GM12878 (cell line): ENCODE data around the gene CIAO1. TPM values are rescaled to one million over a fixed set of nuclear protein-coding genes. Genes with fewer than 3 reads are reported as not detected.

Experiments used
- ATAC-seq: fragments of 200-7000 bp; cut with Tn5 transposase; 3 replicates; pipeline ENCODE4 v1.9.1; 2020; ENCODE audit warnings: mild to moderate bottlenecking, moderate library complexity
- BruUV-seq: library from RNA; stranded (reverse); fragments of 400-500 nt; replicated peaks from 2 replicates; lab custom pipeline; 2021; lab: Mats Ljungman, UMichigan
- CTCF ChIA-PET: fragments of 300-600 bp; sonication (Branson Sonifier 250); formaldehyde crosslinking; extraction: SDS; loops from one replicate; lab custom pipeline; 2021; ENCODE audit warnings: inconsistent platforms; lab: Yijun Ruan, JAX
- POLR2A ChIA-PET: fragments of 350-600 bp; formaldehyde crosslinking; extraction: SDS; loops from one replicate; lab custom pipeline; 2021; ENCODE audit warnings: inconsistent platforms; lab: Charles Lee
- RAD21 ChIA-PET: fragments of 300-600 bp; sonication (Branson Sonifier 250); formaldehyde crosslinking; loops from one replicate; lab custom pipeline; 2023; ENCODE audit warnings: antibody characterized with exemption; ENCODE audit not compliant: unreplicated experiment; lab: Charles Lee
- SMC1A ChIA-PET: fragments of 300-600 bp; sonication (Branson Sonifier 250); formaldehyde crosslinking; loops from one replicate; lab custom pipeline; 2023; ENCODE audit not compliant: unreplicated experiment, uncharacterized antibody; lab: Charles Lee
- DNase-seq: peaks from one replicate; pipeline ENCODE4 v3.0.0-alpha.2; 2011; ENCODE audit warnings: low read depth, low spot score
- FAIRE-seq: peaks from 3 replicates; lab custom pipeline; 2011; peaks lifted over from hg19 to GRCh38; lab: Jason Lieb, UNC
- H2AFZ ChIP-seq: 2 replicates; pipeline ENCODE4 v1.6.0; 2011; ENCODE audit warnings: low read depth, low read length, control low read depth; ENCODE audit not compliant: control insufficient read depth
- H3K27ac ChIP-seq: 2 replicates; pipeline ENCODE4 v1.5.1; 2011; ENCODE audit warnings: control low read depth; ENCODE audit not compliant: control insufficient read depth, insufficient read depth
- H3K27me3 ChIP-seq, 2 experiments: replicated peaks in 1 of 2; 2 replicates each; pipeline versions ENCODE4 v1.6.0 to v1.6.1; 2011; ENCODE audit warnings: low read length in 1 of 2; ENCODE audit not compliant: control insufficient read depth in 2 of 2, insufficient read depth in 2 of 2
- H3K36me3 ChIP-seq, 2 experiments: 2 replicates each; pipeline ENCODE4 v1.5.1; 2011; ENCODE audit warnings: low read length in 1 of 2; ENCODE audit not compliant: control insufficient read depth in 2 of 2, insufficient read depth in 2 of 2
- H3K4me1 ChIP-seq: 2 replicates; pipeline ENCODE4 v1.6.1; 2011; ENCODE audit warnings: mild to moderate bottlenecking, low read length, moderate library complexity, mixed read lengths; ENCODE audit not compliant: control insufficient read depth, insufficient read depth
- H3K4me2 ChIP-seq: 2 replicates; pipeline ENCODE4 v1.6.0; 2011; ENCODE audit warnings: control low read depth; ENCODE audit not compliant: control insufficient read depth, insufficient read depth
- H3K4me3 ChIP-seq: fragments of 200-600 bp; sonication (generic); 2 replicates; pipeline ENCODE4 v1.5.1; 2016
- H3K79me2 ChIP-seq: 2 replicates; pipeline ENCODE4 v1.6.0; 2011; ENCODE audit warnings: low read length; ENCODE audit not compliant: control insufficient read depth, insufficient read depth
- H3K9ac ChIP-seq: 2 replicates; pipeline ENCODE4 v1.8.0; 2011; ENCODE audit warnings: low read length, control low read depth, mixed read lengths; ENCODE audit not compliant: control insufficient read depth, insufficient read depth
- H3K9me3 ChIP-seq: replicated peaks from 3 replicates; pipeline ENCODE4 v1.5.1; 2011; ENCODE audit warnings: mild to moderate bottlenecking, low read length; ENCODE audit not compliant: control insufficient read depth, insufficient read depth
- H4K20me1 ChIP-seq: 2 replicates; pipeline ENCODE4 v1.6.0; 2011; ENCODE audit not compliant: control insufficient read depth, insufficient read depth
- BCL11A ChIP-seq: IDR thresholded peaks from 2 replicates; pipeline ENCODE4 v1.6.1; 2011; ENCODE audit warnings: low read depth, low read length
- CHD4 ChIP-seq: fragments of 200-600 bp; sonication (generic); IDR thresholded peaks from 2 replicates; pipeline ENCODE4 v1.6.1; 2016; ENCODE audit warnings: mild to moderate bottlenecking
- FOXM1 ChIP-seq: IDR thresholded peaks from 2 replicates; pipeline ENCODE4 v1.6.1; 2012; ENCODE audit warnings: low read depth, mild to moderate bottlenecking, inconsistent platforms, low read length, moderate library complexity
- HDAC2 ChIP-seq: fragments of 200-600 bp; sonication (generic); IDR thresholded peaks from 2 replicates; pipeline ENCODE4 v1.6.1; 2017
- IRF4 ChIP-seq: IDR thresholded peaks from 2 replicates; pipeline ENCODE4 v1.6.1; 2011; ENCODE audit warnings: low read depth, low read length
- MTA2 ChIP-seq: fragments of 450-650 bp; IDR thresholded peaks from 2 replicates; pipeline ENCODE4 v1.6.1; 2016; ENCODE audit warnings: low read depth, mild to moderate bottlenecking, moderate library complexity
- MYB ChIP-seq: fragments of 150-350 bp; IDR thresholded peaks from 2 replicates; pipeline ENCODE4 v1.6.1; 2014; ENCODE audit warnings: mild to moderate bottlenecking, low read depth, low read length, borderline replicate concordance
- PAX8 ChIP-seq: fragments of 450-650 bp; IDR thresholded peaks from 2 replicates; pipeline ENCODE4 v1.6.1; 2017; ENCODE audit warnings: mild to moderate bottlenecking, moderate library complexity
- POU2F2 ChIP-seq: IDR thresholded peaks from 3 replicates; pipeline ENCODE4 v1.6.1; 2011; ENCODE audit warnings: low read depth, mild to moderate bottlenecking, low read length, borderline replicate concordance
- SKIL ChIP-seq: fragments of 450-650 bp; IDR thresholded peaks from 2 replicates; pipeline ENCODE4 v1.6.1; 2017; ENCODE audit warnings: mild to moderate bottlenecking, low read depth, inconsistent platforms; ENCODE audit not compliant: poor library complexity, severe bottlenecking
- SP1 ChIP-seq: IDR thresholded peaks from one replicate; pipeline ENCODE4 v1.6.1; 2011; ENCODE audit warnings: low read depth, low read length
- STAT1 ChIP-seq: fragments of 450-650 bp; conservative IDR thresholded peaks from 2 replicates; pipeline ENCODE4 v1.6.1; 2014; ENCODE audit warnings: antibody characterized with exemption, mild to moderate bottlenecking
- TCF7 ChIP-seq: IDR thresholded peaks from 2 replicates; pipeline ENCODE4 v1.6.1; 2014; ENCODE audit warnings: antibody characterized with exemption, borderline replicate concordance
- USF2 ChIP-seq: IDR thresholded peaks from 2 replicates; pipeline ENCODE4 v1.6.1; 2011; ENCODE audit warnings: low read depth, low read length, improper control_type of control experiment, borderline replicate concordance
- ZNF274 ChIP-seq: IDR thresholded peaks from one replicate; pipeline ENCODE4 v1.8.0; 2011; ENCODE audit not compliant: insufficient read length, insufficient read depth
- ZZZ3 ChIP-seq: IDR thresholded peaks from 2 replicates; pipeline ENCODE4 v1.6.1; 2011; ENCODE audit warnings: low read depth; ENCODE audit not compliant: control insufficient read depth, insufficient read length
- WGBS: methylation state at CpG from one replicate; pipeline ENCODE4 v1.1.6; 2016; ENCODE audit warnings: low lambda C conversion rate; ENCODE audit not compliant: insufficient replicate concordance, insufficient coverage; ENCODE audit errors: missing lambda C conversion rate; 5-methylcytosine and 5-hydroxymethylcytosine counted together
- in situ Hi-C: fragments of 300-500 bp; cut with MboI; formaldehyde crosslinking; loops from 9 replicates; pipeline ENCODE4 v1.14.3; 2018; ENCODE audit warnings: mixed read lengths
- intact Hi-C: fragments of 100-400 bp; cut with micrococcal nuclease; formaldehyde crosslinking; loops from one replicate; pipeline ENCODE4 v1.14.2; 2022; ENCODE audit not compliant: unreplicated experiment
- polyA plus RNA-seq, 11 experiments: library from polyadenylated mRNA; depleted of rRNA in 4 of 11; unstranded in 6 of 11; stranded (reverse) in 5 of 11; fragments of >200 nt; fragmentation: Nextera tagmentation in 4 of 11; fragmentation: Illumina TruSeq in 1 of 11; extraction: Ambion mirVana in 4 of 11; extraction: Trizol in 1 of 11; gene quantifications; 1 replicate in 1 of 11; 2 replicates in 10 of 11; pipeline versions ENCODE4 v1.2.1 to v1.2.3, GENCODE V29; 2011 to 2016; ENCODE audit warnings: inconsistent platforms in 2 of 11, missing spikeins in 2 of 11, low read depth in 1 of 11
- total RNA-seq, 4 experiments: library from RNA; depleted of rRNA in 3 of 4; stranded (reverse); fragments of >200 nt in 3 of 4; fragmentation: Illumina TruSeq in 1 of 4; extraction: Trizol in 1 of 4; gene quantifications; 2 replicates each; pipeline versions ENCODE4 v1.2.1 to v1.2.3, GENCODE V29; 2013 to 2021

CIAO1 gene
- total and polyA plus RNA-seq, 10 of the 15 experiments (the other 5 are each of a cell fraction or from before 2014, with no cell fraction given) = 8.3 to 89.4 (median 63.4) TPM

- Histone ChIP-seq H3K27ac (no peak overlapping the region), H3K9me3 (no peaks in the 10 kb centered on the region), H3K4me3 (no peak overlapping the region), H3K4me1 (peaks cover 17% of the 10 kb centered on the region), H2AFZ (no peak overlapping the region), H3K27me3 (no peaks in the 10 kb centered on the region), H3K79me2 (peaks cover 22% of the 10 kb centered on the region), H3K9ac (no peak overlapping the region), H3K36me3 (no peaks in the 10 kb centered on the region), H4K20me1 (no peaks in the 10 kb centered on the region), H3K4me2 (no peak overlapping the region; the same call in 1 of the 2 replicates)
- POLR2A ChIA-PET = interaction anchor here (3.2 kb wide), 1 partner anchor 18 kb away, joined by 15 read pairs; the partner anchor contains the start of gene NCAPH
- RAD21 ChIA-PET = interaction anchor here (4.7 kb wide), 1 partner anchor 12 kb away, joined by 30 read pairs; the partner anchor contains the start of gene SNRNP200
- in situ Hi-C loops (no loop called here), intact Hi-C loops (no loop called here)
- CTCF ChIA-PET = no interaction called here
- SMC1A ChIA-PET = interaction anchor here (13.4 kb wide), 1 partner anchor 20 kb away, joined by 231 read pairs; the partner anchor contains the start of gene NCAPH
- TF ChIP-seq MYB (no peak), USF2 (no peak), PAX8 (no peak), SKIL (no peak), POU2F2 (no peak), HDAC2 (no peak), CHD4 (no peak), FOXM1 (no peak), BCL11A (no peak), MTA2 (no peak), STAT1 (no peak), TCF7 (no peak), SP1 (no peak), IRF4 (no peak), ZNF274 (no peak), ZZZ3 (no peak)
- WGBS = 94% methylated on average over 4 of the region's 4 CpGs
- no TSS peak for BruUV-seq
- no peak for FAIRE-seq
- no peak for DNase-seq
- no peak for ATAC-seq
Observed at GRCh38 chr2:96317584-96317997, 51.6 kb downstream of the CIAO1 start.
